ENCODE data around the gene TENM4. TPM values are rescaled to one million over a fixed set of nuclear protein-coding genes. Genes with fewer than 3 reads are reported as not detected.

Gene TENM4
- total RNA-seq, 1 experiment from 2014 or later, result 0.39 TPM

DNA sequence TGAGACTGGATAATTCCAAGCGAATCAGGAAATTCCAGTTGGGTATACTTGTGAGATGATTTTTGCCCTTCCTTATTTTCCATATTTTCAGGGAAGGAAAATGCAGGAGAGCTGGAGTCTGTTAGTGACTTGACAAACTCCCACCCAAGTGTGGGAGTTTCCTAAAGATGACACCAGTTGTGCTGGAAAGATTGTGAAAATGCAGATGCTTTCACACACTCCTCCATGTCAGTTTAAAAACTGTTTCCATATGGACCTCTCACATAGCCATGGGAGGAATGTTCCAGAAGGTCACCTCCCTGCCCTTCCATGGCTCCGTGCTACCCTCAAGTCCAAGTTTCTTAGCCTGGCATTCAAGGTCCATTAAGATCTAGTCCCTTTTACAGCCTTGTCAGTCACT, 515.4 kb downstream of the TENM4 start:
- intact Hi-C loops (cut with micrococcal nuclease; ENCODE audit: unreplicated experiment), result no loop called here
- no peaks in the 10 kb centered on the region for H3K9me3 ChIP-seq (ENCODE audit: control insufficient read depth, insufficient read depth, low read depth, low read length)
- TF ChIP-seq TCF7L2 (IDR thresholded peaks at IDR 0.05; ENCODE audit: low read depth, low read length) (no peak), REST (IDR thresholded peaks at IDR 0.05; ENCODE audit: insufficient read depth in 1 of 2, low read depth in 2 of 2, low read length in 1 of 2) (no peak), SIN3A (IDR thresholded peaks at IDR 0.05; ENCODE audit: borderline replicate concordance, insufficient read depth, low read depth, low read length) (no peak), POLR2AphosphoS5 (IDR thresholded peaks at IDR 0.05; ENCODE audit: low read depth, low read length) (no peak)
- no peaks in the 10 kb centered on the region for H3K36me3 ChIP-seq (ENCODE audit: control insufficient read depth, insufficient read depth, low read length)
- no peak overlapping the region for H3K4me3 ChIP-seq (ENCODE audit: low read depth in 2 of 2, low read length in 2 of 2)
- in situ Hi-C loops (cut with HindIII; ENCODE audit: low pct_unique_long_range_greater_than_20kb, low sequenced_read_pairs), result no loop called here
- H3K27me3 ChIP-seq (ENCODE audit: control insufficient read depth, insufficient read depth, low read length), result peaks cover 16% of the 10 kb centered on the region
- ATAC-seq (no peak), DNase-seq (ENCODE audit: low read depth, low spot score) (no peak)
- ChIA-PET CTCF (no interaction called here), POLR2A (no interaction called here)
- no TSS peak for BruUV-seq (replicated peaks)
- H3K27ac ChIP-seq (ENCODE audit: low read length), result no peak overlapping the region
- H3K4me1 ChIP-seq (ENCODE audit: control insufficient read depth, insufficient read depth, low read length), result no peaks in the 10 kb centered on the region

DNA sequence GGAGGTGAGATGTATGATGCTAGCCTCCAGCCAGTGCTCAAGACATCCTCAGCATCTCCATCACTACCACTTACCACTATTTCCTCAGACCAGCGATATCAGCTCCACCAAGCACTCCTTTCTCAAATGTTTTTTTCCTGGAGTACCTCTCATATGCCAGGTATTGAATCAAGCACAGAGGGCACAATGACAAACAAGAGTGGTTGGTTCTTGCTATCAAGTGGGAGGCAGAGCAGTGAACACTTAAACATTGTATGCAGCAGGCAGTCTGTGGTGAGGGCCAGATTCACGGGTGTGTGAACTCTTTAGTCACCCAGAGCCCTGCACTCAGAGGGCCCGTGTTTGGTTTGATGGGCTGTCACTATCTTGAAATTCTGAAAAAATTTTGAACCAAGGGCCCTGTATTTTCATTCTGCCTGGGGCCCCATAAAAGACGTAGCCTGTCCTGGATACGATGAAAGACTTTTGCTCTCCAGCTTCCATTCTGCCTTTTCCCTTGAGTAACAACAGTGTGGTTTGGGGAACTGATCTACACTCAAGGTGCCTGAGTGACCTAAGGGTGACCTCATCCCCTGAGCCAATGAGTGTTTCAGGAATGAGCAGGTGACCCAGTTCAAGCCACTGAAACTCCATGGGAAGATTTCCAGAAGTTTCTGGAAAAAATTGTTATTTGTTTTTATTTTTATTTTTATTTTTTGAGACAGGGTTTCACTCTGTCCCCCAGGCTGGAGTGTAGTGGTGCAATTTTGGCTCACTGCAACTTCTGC, 517.8 kb downstream of the TENM4 start:
- no peak overlapping the region for H3K27ac ChIP-seq (ENCODE audit: low read length)
- POLR2A ChIA-PET, result no interaction called here

More for the DNA sequence above, 517.8 kb downstream of the TENM4 start:
- Histone ChIP-seq H3K27me3 (ENCODE audit: control insufficient read depth, insufficient read depth, low read length) (peaks cover 15% of the 10 kb centered on the region; the same call in 1 of the 2 replicates), H3K4me1 (ENCODE audit: control insufficient read depth, insufficient read depth, low read length) (no peaks in the 10 kb centered on the region), H3K36me3 (ENCODE audit: control insufficient read depth, insufficient read depth, low read length) (no peaks in the 10 kb centered on the region), H3K9me3 (ENCODE audit: control insufficient read depth, insufficient read depth, low read depth, low read length) (no peaks in the 10 kb centered on the region), H3K4me3 (ENCODE audit: low read depth in 2 of 2, low read length in 2 of 2) (no peak overlapping the region)
- DNase-seq (ENCODE audit: low read depth, low spot score), result no peak
- in situ Hi-C loops (cut with HindIII; ENCODE audit: low pct_unique_long_range_greater_than_20kb, low sequenced_read_pairs), result no loop called here
- no TSS peak for BruUV-seq (replicated peaks)
- ATAC-seq, result no peak
- CTCF ChIA-PET, result no interaction called here
- TF ChIP-seq POLR2AphosphoS5 (IDR thresholded peaks at IDR 0.05; ENCODE audit: low read depth, low read length) (no peak), SIN3A (IDR thresholded peaks at IDR 0.05; ENCODE audit: borderline replicate concordance, insufficient read depth, low read depth, low read length) (no peak), CTCF (IDR thresholded peaks at IDR 0.05) (no peak), REST (IDR thresholded peaks at IDR 0.05; ENCODE audit: insufficient read depth in 1 of 2, low read depth in 2 of 2, low read length in 1 of 2) (no peak), TCF7L2 (IDR thresholded peaks at IDR 0.05; ENCODE audit: low read depth, low read length) (no peak)
- intact Hi-C loops (cut with micrococcal nuclease; ENCODE audit: unreplicated experiment), result no loop called here
